H9 (cell line): ENCODE results near the gene BOLA3. TPM values are rescaled to one million over a fixed set of nuclear protein-coding genes. Genes with fewer than 3 reads are reported as not detected.
A peak's percentile ranks its signal among the peaks of the same experiment; 100 is the strongest.

Experiments
- DNase-seq: peaks from one replicate; pipeline ENCODE4 v3.0.0-alpha.2; 2017
- H2AFZ ChIP-seq: one replicate; pipeline ENCODE4 v1.6.1; 2013; ENCODE audit warnings: mild to moderate bottlenecking, low read length, control low read depth, moderate library complexity
- H2AK5ac ChIP-seq: 2 replicates; pipeline ENCODE4 v1.6.1; 2013; ENCODE audit warnings: low read length, control low read depth, mixed read lengths; ENCODE audit not compliant: insufficient read length
- H2BK120ac ChIP-seq: one replicate; pipeline ENCODE4 v1.6.1; 2013; ENCODE audit warnings: low read depth, mild to moderate bottlenecking, low read length, control low read depth, inconsistent platforms; ENCODE audit not compliant: poor library complexity, severe bottlenecking
- H2BK12ac ChIP-seq: 2 replicates; pipeline ENCODE4 v1.6.1; 2013; ENCODE audit warnings: low read length, control low read depth, mixed read lengths, low read depth; ENCODE audit not compliant: insufficient read length
- H2BK15ac ChIP-seq: 2 replicates; pipeline ENCODE4 v1.6.1; 2013; ENCODE audit warnings: low read depth, low read length, control low read depth
- H2BK20ac ChIP-seq: one replicate; pipeline ENCODE4 v1.6.1; 2013; ENCODE audit warnings: low read depth, mild to moderate bottlenecking, low read length, control low read depth, inconsistent platforms; ENCODE audit not compliant: poor library complexity, severe bottlenecking
- H2BK5ac ChIP-seq: 2 replicates; pipeline ENCODE4 v1.6.1; 2013; ENCODE audit warnings: low read length, control low read depth, mixed read lengths; ENCODE audit not compliant: insufficient read length
- H3K14ac ChIP-seq: 2 replicates; pipeline ENCODE4 v1.6.1; 2013; ENCODE audit warnings: low read length, control low read depth; ENCODE audit not compliant: insufficient read depth
- H3K18ac ChIP-seq: 2 replicates; pipeline ENCODE4 v1.6.1; 2013; ENCODE audit warnings: low read depth, mild to moderate bottlenecking, mixed read lengths, low read length, control low read depth; ENCODE audit not compliant: insufficient read length
- H3K23ac ChIP-seq: 2 replicates; pipeline ENCODE4 v1.6.1; 2013; ENCODE audit warnings: low read length, control low read depth, mixed read lengths, low read depth; ENCODE audit not compliant: insufficient read length
- H3K23me2 ChIP-seq: 2 replicates; pipeline ENCODE4 v1.6.1; 2013; ENCODE audit warnings: low read depth, mild to moderate bottlenecking, mixed read lengths, low read length, control low read depth; ENCODE audit not compliant: insufficient read length, poor library complexity, severe bottlenecking
- H3K27ac ChIP-seq: 2 replicates; pipeline ENCODE4 v1.5.1; 2013; ENCODE audit warnings: low read length, control low read depth, mixed read lengths, low read depth; ENCODE audit not compliant: insufficient read length
- H3K27me3 ChIP-seq: 2 replicates; pipeline ENCODE4 v1.6.1; 2013; ENCODE audit warnings: low read length, control low read depth, inconsistent platforms; ENCODE audit not compliant: insufficient read depth
- H3K4ac ChIP-seq: 2 replicates; pipeline ENCODE4 v1.6.1; 2013; ENCODE audit warnings: low read depth, mild to moderate bottlenecking, control low read depth, inconsistent platforms, low read length, moderate library complexity
- H3K4me1 ChIP-seq: 2 replicates; pipeline ENCODE4 v1.6.1; 2013; ENCODE audit warnings: low read length, control low read depth, inconsistent platforms; ENCODE audit not compliant: insufficient read depth
- H3K4me2 ChIP-seq: 2 replicates; pipeline ENCODE4 v1.6.1; 2013; ENCODE audit warnings: low read length, control low read depth, mixed read lengths; ENCODE audit not compliant: insufficient read length, insufficient read depth
- H3K56ac ChIP-seq: 2 replicates; pipeline ENCODE4 v1.6.1; 2013; ENCODE audit warnings: low read depth, mild to moderate bottlenecking, mixed read lengths, low read length, control low read depth; ENCODE audit not compliant: insufficient read length
- H3K79me1 ChIP-seq: 2 replicates; pipeline ENCODE4 v1.6.1; 2013; ENCODE audit warnings: low read depth, mild to moderate bottlenecking, moderate library complexity, low read length, control low read depth, inconsistent platforms; ENCODE audit not compliant: insufficient read depth, poor library complexity, severe bottlenecking
- H3K79me2 ChIP-seq: 2 replicates; pipeline ENCODE4 v1.6.1; 2013; ENCODE audit warnings: low read length, control low read depth, inconsistent platforms; ENCODE audit not compliant: insufficient read depth
- H3K9ac ChIP-seq: 2 replicates; pipeline ENCODE4 v1.6.1; 2013; ENCODE audit warnings: low read length, control low read depth, mixed read lengths; ENCODE audit not compliant: insufficient read length; ENCODE audit errors: extremely low read depth
- H3K9me3 ChIP-seq: one replicate; pipeline ENCODE4 v1.6.1; 2013; ENCODE audit warnings: low read depth, low read length, inconsistent platforms; ENCODE audit not compliant: control insufficient read depth
- H3T11ph ChIP-seq: one replicate; pipeline ENCODE4 v1.6.1; 2013; ENCODE audit warnings: mild to moderate bottlenecking, low read length, control low read depth, inconsistent platforms
- H4K20me1 ChIP-seq: one replicate; pipeline ENCODE4 v1.6.1; 2013; ENCODE audit not compliant: control insufficient read depth, insufficient read length, insufficient read depth
- H4K5ac ChIP-seq: 2 replicates; pipeline ENCODE4 v1.6.1; 2013; ENCODE audit warnings: low read depth, mild to moderate bottlenecking, mixed read lengths, low read length, control low read depth; ENCODE audit not compliant: insufficient read length
- H4K8ac ChIP-seq: replicated peaks from 2 replicates; pipeline ENCODE4 v1.6.1; 2013; ENCODE audit warnings: low read length, control low read depth, mixed read lengths, low read depth; ENCODE audit not compliant: insufficient read length
- H4K91ac ChIP-seq: 2 replicates; pipeline ENCODE4 v1.6.1; 2013; ENCODE audit warnings: low read depth, mild to moderate bottlenecking, moderate library complexity, mixed read lengths, low read length, control low read depth; ENCODE audit not compliant: insufficient read length
- H3K27ac Mint-ChIP-seq, 3 experiments: 2 replicates in 2 of 3; 3 replicates in 1 of 3; pipeline ENCODE4 v1.8.0; 2020 to 2021; ENCODE audit warnings: mixed read lengths in 3 of 3, mild to moderate bottlenecking in 1 of 3, moderate library complexity in 1 of 3
- H3K27me3 Mint-ChIP-seq: 2 replicates; pipeline ENCODE4 v1.8.0; 2021; ENCODE audit warnings: low read depth, mild to moderate bottlenecking, moderate library complexity, mixed read lengths
- H3K36me3 Mint-ChIP-seq, 3 experiments: 2 replicates in 2 of 3; 3 replicates in 1 of 3; pipeline ENCODE4 v1.8.0; 2020 to 2021; ENCODE audit warnings: low read depth in 3 of 3, mixed read lengths in 3 of 3; ENCODE audit not compliant: insufficient read depth in 1 of 3
- H3K4me1 Mint-ChIP-seq, 2 experiments: 2 replicates each; pipeline ENCODE4 v1.8.0; 2020; ENCODE audit warnings: mixed read lengths in 2 of 2
- H3K4me3 Mint-ChIP-seq, 2 experiments: 2 replicates in 1 of 2; 3 replicates in 1 of 2; pipeline ENCODE4 v1.8.0; 2020 to 2021; ENCODE audit warnings: mild to moderate bottlenecking in 2 of 2, mixed read lengths in 2 of 2, moderate library complexity in 1 of 2
- H3K9me3 Mint-ChIP-seq, 2 experiments: 2 replicates in 1 of 2; 3 replicates in 1 of 2; pipeline ENCODE4 v1.8.0; 2020; ENCODE audit warnings: mild to moderate bottlenecking in 2 of 2, mixed read lengths in 2 of 2, moderate library complexity in 1 of 2
- WGBS: extraction: QIAGEN DNeasy Blood & Tissue Kit; methylation state at CpG from one replicate; pipeline ENCODE4 v1.1.7; 2013; ENCODE audit warnings: missing lambda C conversion rate, low lambda C conversion rate, mixed read lengths; ENCODE audit not compliant: insufficient read length; ENCODE audit errors: extremely low coverage; 5-methylcytosine and 5-hydroxymethylcytosine counted together
- total RNA-seq: library from RNA; stranded (reverse); gene quantifications from 2 replicates; pipeline ENCODE4 v1.2.1, GENCODE V29; 2021
- TF ChIP-seq, protein P1 (sequence below): fragments of 200-600 bp; sonication (generic); conservative IDR thresholded peaks from 3 replicates; pipeline ENCODE4 v1.8.0; 2021; ENCODE audit warnings: antibody characterized with exemption, mild to moderate bottlenecking

The BOLA3 gene
- total RNA-seq, 1 experiment from 2014 or later: 45.0 TPM

DNA sequence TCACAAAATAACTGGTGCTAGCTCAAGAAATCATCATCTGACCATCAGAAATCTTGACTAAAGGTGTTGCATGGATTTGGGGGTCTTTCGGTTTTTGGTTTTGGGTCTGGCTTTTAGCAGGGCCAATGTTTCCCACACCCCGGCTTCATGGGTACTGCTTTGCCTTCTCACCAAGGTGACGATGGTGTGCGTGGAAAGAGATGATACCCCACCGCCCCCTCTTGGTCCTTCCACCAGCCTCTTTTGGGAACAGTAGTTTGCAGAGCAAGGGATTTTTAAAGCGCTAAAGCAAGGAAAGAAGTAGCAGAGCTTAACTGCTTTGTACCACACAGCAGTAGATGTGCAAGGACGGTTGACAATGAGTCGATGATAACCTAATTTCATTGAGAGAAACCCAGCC, 42.3 kb downstream of the BOLA3 start:
- H3T11ph ChIP-seq: no peak overlapping the region
- H2BK120ac ChIP-seq: no peak overlapping the region
- H3K18ac ChIP-seq: no peak overlapping the region
- TF ChIP-seq, protein P1, sequence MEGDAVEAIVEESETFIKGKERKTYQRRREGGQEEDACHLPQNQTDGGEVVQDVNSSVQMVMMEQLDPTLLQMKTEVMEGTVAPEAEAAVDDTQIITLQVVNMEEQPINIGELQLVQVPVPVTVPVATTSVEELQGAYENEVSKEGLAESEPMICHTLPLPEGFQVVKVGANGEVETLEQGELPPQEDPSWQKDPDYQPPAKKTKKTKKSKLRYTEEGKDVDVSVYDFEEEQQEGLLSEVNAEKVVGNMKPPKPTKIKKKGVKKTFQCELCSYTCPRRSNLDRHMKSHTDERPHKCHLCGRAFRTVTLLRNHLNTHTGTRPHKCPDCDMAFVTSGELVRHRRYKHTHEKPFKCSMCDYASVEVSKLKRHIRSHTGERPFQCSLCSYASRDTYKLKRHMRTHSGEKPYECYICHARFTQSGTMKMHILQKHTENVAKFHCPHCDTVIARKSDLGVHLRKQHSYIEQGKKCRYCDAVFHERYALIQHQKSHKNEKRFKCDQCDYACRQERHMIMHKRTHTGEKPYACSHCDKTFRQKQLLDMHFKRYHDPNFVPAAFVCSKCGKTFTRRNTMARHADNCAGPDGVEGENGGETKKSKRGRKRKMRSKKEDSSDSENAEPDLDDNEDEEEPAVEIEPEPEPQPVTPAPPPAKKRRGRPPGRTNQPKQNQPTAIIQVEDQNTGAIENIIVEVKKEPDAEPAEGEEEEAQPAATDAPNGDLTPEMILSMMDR: 0 out of 3 replicates have a peak, but pooled peaks have one; percentile 7
- no peak overlapping the region for H3K23ac ChIP-seq
- H3K56ac ChIP-seq: no peak overlapping the region
- no peak overlapping the region for H4K8ac ChIP-seq
- H3K9ac ChIP-seq: no peak overlapping the region
- no peaks in the 10 kb centered on the region for H4K20me1 ChIP-seq
- no peak overlapping the region for H3K4me2 ChIP-seq
- Mint-ChIP-seq H3K4me3 (no peak overlapping the region), H3K36me3 (peaks cover 9 to 20% (median 16%) of the 10 kb centered on the region in 3 experiments; a peak in 5 of 7 replicates), H3K9me3 (no peaks in the 10 kb centered on the region), H3K4me1 (peaks cover 25 to 27% of the 10 kb centered on the region in 2 experiments), H3K27ac (no peak overlapping the region), H3K27me3 (no peaks in the 10 kb centered on the region)
- no peak overlapping the region for H2AK5ac ChIP-seq
- no peaks in the 10 kb centered on the region; the same call in 1 of the 2 replicates for H3K4me1 ChIP-seq
- H2AFZ ChIP-seq: no peak overlapping the region
- no peak overlapping the region for H2BK12ac ChIP-seq
- no peaks in the 10 kb centered on the region for H3K27me3 ChIP-seq
- H3K79me2 ChIP-seq: no peaks in the 10 kb centered on the region
- no peak overlapping the region for H4K5ac ChIP-seq
- no CpG with 5 or more reads among the region's 8 CpGs for WGBS
- H4K91ac ChIP-seq: no peak overlapping the region
- no peak overlapping the region for H3K27ac ChIP-seq
- no peak overlapping the region for H2BK15ac ChIP-seq
- no peak overlapping the region for H3K14ac ChIP-seq
- H3K23me2 ChIP-seq: no peaks in the 10 kb centered on the region
- no peak overlapping the region for H3K4ac ChIP-seq
- H2BK20ac ChIP-seq: no peak overlapping the region
- DNase-seq: peak; percentile 27
- H3K9me3 ChIP-seq: no peaks in the 10 kb centered on the region
- H2BK5ac ChIP-seq: no peak overlapping the region
- no peaks in the 10 kb centered on the region for H3K79me1 ChIP-seq
